Stomach (tissue), 9 donors: ENCODE measurements around the gene BRD7. TPM values are rescaled to one million over a fixed set of nuclear protein-coding genes. Genes with fewer than 3 reads are reported as not detected.

Source experiments
- DNase-seq, 2 donors: peaks; one replicate each; pipeline versions ENCODE4 v3.0.0 to v3.0.0-alpha.2; 2013 to 2019
- H3K27ac ChIP-seq, 5 donors: fragments of 200-600 bp in 4 of 5; sonication (generic) in 4 of 5; one replicate each; pipeline ENCODE4 v1.5.1; 2013 to 2019; ENCODE audit warnings: mild to moderate bottlenecking in 1 of 5, moderate library complexity in 1 of 5
- H3K27me3 ChIP-seq, 3 donors: fragments of 200-600 bp; sonication (generic); one replicate each; pipeline ENCODE4 v1.5.1; 2017 to 2019; ENCODE audit warnings: mixed run types in 1 of 3
- H3K36me3 ChIP-seq, 4 donors: fragments of 200-600 bp; sonication (generic); 1 replicate in 3 of 4; 2 replicates in 1 of 4; pipeline ENCODE4 v1.5.1; 2016 to 2019
- H3K4me1 ChIP-seq, 4 donors: fragments of 200-600 bp; sonication (generic); one replicate each; pipeline ENCODE4 v1.5.1; 2016 to 2019
- H3K4me3 ChIP-seq, 4 donors: fragments of 200-600 bp; sonication (generic) in 3 of 4; one replicate each; pipeline ENCODE4 v1.5.1; 2016 to 2019; ENCODE audit warnings: mild to moderate bottlenecking in 1 of 4
- H3K9me3 ChIP-seq, 4 donors: fragments of 200-600 bp; sonication (generic); one replicate each; pipeline ENCODE4 v1.5.1; 2016 to 2019
- CTCF ChIP-seq, 7 experiments: fragments of 450-650 bp in 4 of 7; fragments of 200-600 bp in 3 of 7; sonication (generic) in 3 of 7; IDR thresholded peaks; one replicate each; pipeline ENCODE4 v1.5.1; 2016 to 2019; ENCODE audit warnings: antibody characterized with exemption in 7 of 7, control low read depth in 2 of 7, mild to moderate bottlenecking in 1 of 7
- EP300 ChIP-seq: sonication (generic); formaldehyde crosslinking; IDR thresholded peaks from one replicate; pipeline ENCODE4 v1.6.1; 2017; ENCODE audit warnings: antibody characterized with exemption
- POLR2A ChIP-seq, 4 donors: fragments of 450-650 bp; IDR thresholded peaks; one replicate each; pipeline ENCODE4 v1.6.1; 2016; ENCODE audit warnings: antibody characterized with exemption in 4 of 4, control low read depth in 2 of 4, mild to moderate bottlenecking in 1 of 4, moderate library complexity in 1 of 4
- POLR2AphosphoS5 ChIP-seq, 3 donors: sonication (generic); formaldehyde crosslinking; IDR thresholded peaks; one replicate each; pipeline ENCODE4 v1.6.1; 2016; ENCODE audit warnings: antibody characterized with exemption in 3 of 3
- WGBS, 5 donors: extraction: QIAGEN DNeasy Blood & Tissue Kit in 3 of 5; methylation state at CpG; one replicate each; pipeline versions ENCODE4 v1.1.5 to v1.1.7; 2013 to 2018; 5-methylcytosine and 5-hydroxymethylcytosine counted together
- intact Hi-C: fragments of 100-400 bp; cut with DNase I; formaldehyde crosslinking; loops from one replicate; pipeline ENCODE4 v1.15.1; 2023; ENCODE audit warnings: low total_unique reads
- polyA plus RNA-seq, 3 donors: library from polyadenylated mRNA; stranded (reverse); fragments of 200-250 nt; gene quantifications; one replicate each; pipeline ENCODE4 v1.2.3, GENCODE V29; 2013
- total RNA-seq, 5 donors: library from RNA; depleted of rRNA; stranded (reverse); fragments of >200 nt; gene quantifications; one replicate each; pipeline versions ENCODE4 v1.1.0 to v1.2.3, GENCODE V29; 2014 to 2016
- donor health status: healthy with polysubstance abuse.
- donor health status: Bipolar disorder and iron deficiency.
- donor health status: healthy.

BRD7 gene
- total and polyA plus RNA-seq, 8 donors = 9.3 to 71.8 (median 37.3) TPM

GRCh38 chr16:50316102-50316847 is 52.5 kb downstream of the BRD7 start:
- TF ChIP-seq POLR2A (IDR thresholded peaks at IDR 0.05) = no peak
- no peak for TF ChIP-seq POLR2AphosphoS5 (IDR thresholded peaks at IDR 0.05)
- no peak for TF ChIP-seq EP300
- TF ChIP-seq CTCF (IDR thresholded peaks at IDR 0.05) = no peak
- no peak overlapping the region for H3K4me3 ChIP-seq
- H3K27ac ChIP-seq = peak overlapping the region in 3 of 5 donors; percentile 48 to 71 (median 51)
- no peaks in the 10 kb centered on the region for H3K9me3 ChIP-seq
- H3K27me3 ChIP-seq = no peaks in the 10 kb centered on the region
- intact Hi-C loops = no loop called here
- H3K4me1 ChIP-seq = peaks cover 0 to 28% (median 11%) of the 10 kb centered on the region in 4 donors
- no peak for DNase-seq
- WGBS, 5 donors = 81 to 94% (median 90%) methylated on average over 12 of the region's 12 CpGs
- H3K36me3 ChIP-seq = peaks cover 64 to 100% (median 98%) of the 10 kb centered on the region in 4 donors

DNA sequence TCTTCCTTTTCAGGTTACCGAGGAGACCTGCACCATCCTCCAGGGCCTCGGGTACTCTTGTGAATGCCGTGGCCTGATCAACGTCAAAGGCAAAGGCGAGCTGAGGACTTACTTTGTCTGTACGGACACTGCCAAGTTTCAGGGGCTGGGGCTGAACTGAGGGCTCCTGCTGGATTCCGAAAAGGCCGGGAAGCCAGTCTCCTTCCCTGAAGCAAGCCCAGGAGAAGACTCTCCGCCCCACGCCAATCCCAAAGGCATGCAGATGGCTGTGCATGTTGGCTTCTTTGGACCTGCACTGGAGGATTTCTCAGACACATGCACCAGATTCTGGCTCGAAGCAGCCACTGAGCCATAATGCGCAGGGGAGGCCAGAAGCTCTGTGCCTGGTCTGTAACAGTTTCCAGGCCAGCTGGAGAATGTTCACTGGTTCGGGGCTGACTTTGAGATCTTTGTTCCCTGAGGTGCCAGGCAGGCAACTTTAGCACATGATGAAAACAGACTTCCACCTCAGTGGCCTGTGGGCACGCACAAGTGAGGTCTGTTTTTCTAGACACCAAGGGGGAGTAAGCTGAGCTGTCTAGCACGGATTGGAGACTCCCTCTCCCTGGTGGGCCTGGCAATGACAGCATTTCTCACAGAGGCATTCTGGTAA is 53.3 kb downstream of the BRD7 start:
- peak overlapping the region in 4 of 5 donors; percentile 20 to 71 (median 50) for H3K27ac ChIP-seq
- peaks cover 0 to 28% (median 11%) of the 10 kb centered on the region in 4 donors for H3K4me1 ChIP-seq
- TF ChIP-seq POLR2AphosphoS5 (IDR thresholded peaks at IDR 0.05) (peak in 1 of 3 donors; percentile 12), EP300 (no peak)
- H3K27me3 ChIP-seq = no peaks in the 10 kb centered on the region
- peaks cover 63 to 97% (median 89%) of the 10 kb centered on the region in 4 donors for H3K36me3 ChIP-seq
- no peak overlapping the region for H3K4me3 ChIP-seq
- DNase-seq = no peak
- 76 to 88% (median 88%) methylated on average over 14 to 15 of the region's 15 CpGs for WGBS, 5 donors
- no peaks in the 10 kb centered on the region for H3K9me3 ChIP-seq
- intact Hi-C loops = no loop called here

GRCh38 chr16:50314665-50315064 is 54.1 kb downstream of the BRD7 start:
- Histone ChIP-seq H3K4me3 (no peak overlapping the region), H3K27me3 (no peaks in the 10 kb centered on the region), H3K27ac (peak overlapping the region in 2 of 5 donors; percentile 51 to 71), H3K4me1 (peaks cover 0 to 31% (median 12%) of the 10 kb centered on the region in 4 donors), H3K36me3 (peaks cover 55 to 89% (median 81%) of the 10 kb centered on the region in 4 donors), H3K9me3 (no peaks in the 10 kb centered on the region)
- no peak for DNase-seq
- intact Hi-C loops = no loop called here
- TF ChIP-seq POLR2A (IDR thresholded peaks at IDR 0.05) = no peak
- no peak for TF ChIP-seq POLR2AphosphoS5 (IDR thresholded peaks at IDR 0.05)
- no peak for TF ChIP-seq CTCF (IDR thresholded peaks at IDR 0.05)
- TF ChIP-seq EP300 = no peak
- 54 to 75% (median 58%) methylated on average over 8 of the region's 8 CpGs for WGBS, 5 donors

GRCh38 chr16:50313596-50314478 is 55.0 kb downstream of the BRD7 start:
- intact Hi-C loops = no loop called here
- Histone ChIP-seq H3K27ac (peak overlapping the region in 2 of 5 donors; percentile 5 to 71), H3K4me3 (no peak overlapping the region), H3K9me3 (no peaks in the 10 kb centered on the region), H3K27me3 (no peaks in the 10 kb centered on the region), H3K36me3 (peaks cover 46 to 81% (median 73%) of the 10 kb centered on the region in 4 donors), H3K4me1 (peaks cover 0 to 36% (median 15%) of the 10 kb centered on the region in 4 donors)
- TF ChIP-seq POLR2A (IDR thresholded peaks at IDR 0.05) (no peak), CTCF (IDR thresholded peaks at IDR 0.05) (no peak), EP300 (no peak), POLR2AphosphoS5 (IDR thresholded peaks at IDR 0.05) (no peak)
- peak in 1 of 2 donors; percentile 25 for DNase-seq
- 82 to 90% (median 84%) methylated on average over 24 to 31 of the region's 31 CpGs for WGBS, 5 donors
